Measurements from ENCODE around the gene GOLGA1. TPM values are rescaled to one million over a fixed set of nuclear protein-coding genes. Genes with fewer than 3 reads are reported as not detected.

The GOLGA1 gene
- total and polyA plus RNA-seq, 10 of the 15 experiments (the other 5 are each of a cell fraction or from before 2014, with no cell fraction given), result 2.9 to 14.1 (median 8.1) TPM

DNA sequence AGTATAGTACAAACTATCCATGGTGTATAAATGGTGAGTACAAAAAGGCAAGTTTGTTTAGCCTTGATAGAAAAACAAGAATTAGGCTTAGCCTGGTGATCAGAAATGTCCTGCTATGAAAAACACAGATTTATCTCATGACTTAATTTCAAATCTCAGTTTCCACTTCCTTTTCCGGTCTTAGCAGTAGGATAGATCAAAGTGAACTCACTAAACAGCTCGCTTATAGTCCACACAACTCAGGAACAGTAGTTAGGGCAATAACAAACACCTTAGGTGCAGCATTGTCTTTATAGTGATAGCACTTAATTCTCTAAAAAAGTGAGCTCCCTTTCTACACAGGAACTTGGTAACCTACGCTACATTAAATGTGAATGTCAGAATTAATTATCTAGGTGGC is 11.4 kb downstream of the GOLGA1 start:
- no peak overlapping the region for H3K4me3 ChIP-seq
- H2AFZ ChIP-seq (ENCODE audit: control insufficient read depth, low read depth, low read length), result no peak overlapping the region
- 96% methylated on average over 3 of the region's 3 CpGs for WGBS (ENCODE audit: insufficient coverage, insufficient replicate concordance, low lambda C conversion rate, missing lambda C conversion rate)
- FAIRE-seq (no peak), DNase-seq (ENCODE audit: low read depth, low spot score) (no peak), ATAC-seq (no peak)
- ChIA-PET CTCF (interaction anchor here (0.9 to 1.9 kb wide), 6 partner anchors 12 to 214 kb away, joined by 3 to 7 read pairs (median 4); partner anchors contain the start of genes SCAI and WDR38), SMC1A (ENCODE audit: uncharacterized antibody, unreplicated experiment) (interaction anchor here (0.8 to 1.8 kb wide), 6 partner anchors 10 to 214 kb away, joined by 3 to 6 read pairs (median 4); partner anchors contain the start of gene WDR38), POLR2A (interaction anchor here (0.5 to 1.4 kb wide), 2 partner anchors 10 to 1191 kb away, joined by 3 to 5 read pairs; no protein-coding TSS in a partner anchor), RAD21 (ENCODE audit: unreplicated experiment) (interaction anchor here (0.8 to 1.1 kb wide), 3 partner anchors 9 to 214 kb away, joined by 3 read pairs; partner anchors contain the start of gene SCAI)
- H3K36me3 ChIP-seq (ENCODE audit: control insufficient read depth in 2 of 2, insufficient read depth in 2 of 2, low read length in 1 of 2), result peaks cover 0 to 14% of the 10 kb centered on the region in 2 experiments; a peak in 3 of 4 replicates
- TF ChIP-seq BRCA1 (IDR thresholded peaks at IDR 0.05; ENCODE audit: low read depth, low read length) (no peak), FOXM1 (IDR thresholded peaks at IDR 0.05; ENCODE audit: low read depth, low read length) (no peak), POLR2A (IDR thresholded peaks at IDR 0.05; ENCODE audit: low read depth, low read length) (no peak), ZNF207 (IDR thresholded peaks at IDR 0.05; ENCODE audit: borderline replicate concordance) (no peak), RCOR1 (conservative IDR thresholded peaks at IDR 0.05; ENCODE audit: low read depth, low read length) (no peak), ZNF217 (IDR thresholded peaks at IDR 0.05) (no peak), MYB (IDR thresholded peaks at IDR 0.05; ENCODE audit: borderline replicate concordance, low read depth, low read length) (no peak), RFX5 (IDR thresholded peaks at IDR 0.05; ENCODE audit: low read depth, low read length) (no peak), POLR2AphosphoS5 (IDR thresholded peaks at IDR 0.05; ENCODE audit: low read length) (no peak), YBX1 (IDR thresholded peaks at IDR 0.05) (no peak), CHD2 (IDR thresholded peaks at IDR 0.05; ENCODE audit: borderline replicate concordance, low read depth, low read length) (no peak), TAF1 (IDR thresholded peaks at IDR 0.05; ENCODE audit: borderline replicate concordance, low read depth, low read length) (no peak), CBX3 (IDR thresholded peaks at IDR 0.05; ENCODE audit: borderline replicate concordance, low read depth) (no peak), TCF12 (IDR thresholded peaks at IDR 0.05; ENCODE audit: low read depth, low read length) (no peak), KDM1A (IDR thresholded peaks at IDR 0.05; ENCODE audit: borderline replicate concordance) (no peak), STAT1 (conservative IDR thresholded peaks at IDR 0.05) (no peak)
- TF ChIP-seq, protein P1, sequence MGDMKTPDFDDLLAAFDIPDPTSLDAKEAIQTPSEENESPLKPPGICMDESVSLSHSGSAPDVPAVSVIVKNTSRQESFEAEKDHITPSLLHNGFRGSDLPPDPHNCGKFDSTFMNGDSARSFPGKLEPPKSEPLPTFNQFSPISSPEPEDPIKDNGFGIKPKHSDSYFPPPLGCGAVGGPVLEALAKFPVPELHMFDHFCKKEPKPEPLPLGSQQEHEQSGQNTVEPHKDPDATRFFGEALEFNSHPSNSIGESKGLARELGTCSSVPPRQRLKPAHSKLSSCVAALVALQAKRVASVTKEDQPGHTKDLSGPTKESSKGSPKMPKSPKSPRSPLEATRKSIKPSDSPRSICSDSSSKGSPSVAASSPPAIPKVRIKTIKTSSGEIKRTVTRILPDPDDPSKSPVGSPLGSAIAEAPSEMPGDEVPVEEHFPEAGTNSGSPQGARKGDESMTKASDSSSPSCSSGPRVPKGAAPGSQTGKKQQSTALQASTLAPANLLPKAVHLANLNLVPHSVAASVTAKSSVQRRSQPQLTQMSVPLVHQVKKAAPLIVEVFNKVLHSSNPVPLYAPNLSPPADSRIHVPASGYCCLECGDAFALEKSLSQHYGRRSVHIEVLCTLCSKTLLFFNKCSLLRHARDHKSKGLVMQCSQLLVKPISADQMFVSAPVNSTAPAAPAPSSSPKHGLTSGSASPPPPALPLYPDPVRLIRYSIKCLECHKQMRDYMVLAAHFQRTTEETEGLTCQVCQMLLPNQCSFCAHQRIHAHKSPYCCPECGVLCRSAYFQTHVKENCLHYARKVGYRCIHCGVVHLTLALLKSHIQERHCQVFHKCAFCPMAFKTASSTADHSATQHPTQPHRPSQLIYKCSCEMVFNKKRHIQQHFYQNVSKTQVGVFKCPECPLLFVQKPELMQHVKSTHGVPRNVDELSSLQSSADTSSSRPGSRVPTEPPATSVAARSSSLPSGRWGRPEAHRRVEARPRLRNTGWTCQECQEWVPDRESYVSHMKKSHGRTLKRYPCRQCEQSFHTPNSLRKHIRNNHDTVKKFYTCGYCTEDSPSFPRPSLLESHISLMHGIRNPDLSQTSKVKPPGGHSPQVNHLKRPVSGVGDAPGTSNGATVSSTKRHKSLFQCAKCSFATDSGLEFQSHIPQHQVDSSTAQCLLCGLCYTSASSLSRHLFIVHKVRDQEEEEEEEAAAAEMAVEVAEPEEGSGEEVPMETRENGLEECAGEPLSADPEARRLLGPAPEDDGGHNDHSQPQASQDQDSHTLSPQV (IDR thresholded peaks at IDR 0.05), result no peak
- TF ChIP-seq, protein P2, sequence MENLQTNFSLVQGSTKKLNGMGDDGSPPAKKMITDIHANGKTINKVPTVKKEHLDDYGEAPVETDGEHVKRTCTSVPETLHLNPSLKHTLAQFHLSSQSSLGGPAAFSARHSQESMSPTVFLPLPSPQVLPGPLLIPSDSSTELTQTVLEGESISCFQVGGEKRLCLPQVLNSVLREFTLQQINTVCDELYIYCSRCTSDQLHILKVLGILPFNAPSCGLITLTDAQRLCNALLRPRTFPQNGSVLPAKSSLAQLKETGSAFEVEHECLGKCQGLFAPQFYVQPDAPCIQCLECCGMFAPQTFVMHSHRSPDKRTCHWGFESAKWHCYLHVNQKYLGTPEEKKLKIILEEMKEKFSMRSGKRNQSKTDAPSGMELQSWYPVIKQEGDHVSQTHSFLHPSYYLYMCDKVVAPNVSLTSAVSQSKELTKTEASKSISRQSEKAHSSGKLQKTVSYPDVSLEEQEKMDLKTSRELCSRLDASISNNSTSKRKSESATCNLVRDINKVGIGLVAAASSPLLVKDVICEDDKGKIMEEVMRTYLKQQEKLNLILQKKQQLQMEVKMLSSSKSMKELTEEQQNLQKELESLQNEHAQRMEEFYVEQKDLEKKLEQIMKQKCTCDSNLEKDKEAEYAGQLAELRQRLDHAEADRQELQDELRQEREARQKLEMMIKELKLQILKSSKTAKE (IDR thresholded peaks at IDR 0.05; ENCODE audit: low read depth, poor library complexity, severe bottlenecking), result no peak
- TF ChIP-seq, protein P3, sequence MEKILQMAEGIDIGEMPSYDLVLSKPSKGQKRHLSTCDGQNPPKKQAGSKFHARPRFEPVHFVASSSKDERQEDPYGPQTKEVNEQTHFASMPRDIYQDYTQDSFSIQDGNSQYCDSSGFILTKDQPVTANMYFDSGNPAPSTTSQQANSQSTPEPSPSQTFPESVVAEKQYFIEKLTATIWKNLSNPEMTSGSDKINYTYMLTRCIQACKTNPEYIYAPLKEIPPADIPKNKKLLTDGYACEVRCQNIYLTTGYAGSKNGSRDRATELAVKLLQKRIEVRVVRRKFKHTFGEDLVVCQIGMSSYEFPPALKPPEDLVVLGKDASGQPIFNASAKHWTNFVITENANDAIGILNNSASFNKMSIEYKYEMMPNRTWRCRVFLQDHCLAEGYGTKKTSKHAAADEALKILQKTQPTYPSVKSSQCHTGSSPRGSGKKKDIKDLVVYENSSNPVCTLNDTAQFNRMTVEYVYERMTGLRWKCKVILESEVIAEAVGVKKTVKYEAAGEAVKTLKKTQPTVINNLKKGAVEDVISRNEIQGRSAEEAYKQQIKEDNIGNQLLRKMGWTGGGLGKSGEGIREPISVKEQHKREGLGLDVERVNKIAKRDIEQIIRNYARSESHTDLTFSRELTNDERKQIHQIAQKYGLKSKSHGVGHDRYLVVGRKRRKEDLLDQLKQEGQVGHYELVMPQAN (conservative IDR thresholded peaks at IDR 0.05), result no peak
- no peaks in the 10 kb centered on the region for H3K79me2 ChIP-seq (ENCODE audit: control insufficient read depth, insufficient read depth, low read length)
- H3K27me3 ChIP-seq (replicated peaks in 1 of 2; ENCODE audit: control insufficient read depth in 2 of 2, insufficient read depth in 2 of 2, low read length in 1 of 2), result no peaks in the 10 kb centered on the region
- intact Hi-C loops (cut with micrococcal nuclease; ENCODE audit: unreplicated experiment) (no loop called here), in situ Hi-C loops (cut with MboI) (no loop called here)
- no peak overlapping the region for H3K4me2 ChIP-seq (ENCODE audit: control insufficient read depth, insufficient read depth)
- H4K20me1 ChIP-seq (ENCODE audit: control insufficient read depth, insufficient read depth), result no peaks in the 10 kb centered on the region
- no peak overlapping the region for H3K9ac ChIP-seq (ENCODE audit: control insufficient read depth, insufficient read depth, low read length)
- no peaks in the 10 kb centered on the region for H3K9me3 ChIP-seq (replicated peaks; ENCODE audit: control insufficient read depth, insufficient read depth, low read length)
- H3K4me1 ChIP-seq (ENCODE audit: control insufficient read depth, insufficient read depth, low read length), result peaks cover 4% of the 10 kb centered on the region
- H3K27ac ChIP-seq (ENCODE audit: control insufficient read depth, insufficient read depth), result no peak overlapping the region
- BruUV-seq (replicated peaks), result no TSS peak
